OCI-LY3 (cell line): Measurements from ENCODE around the gene PLPPR1.

Experiments used
- H2AFZ ChIP-seq: fragments of 200-600, 300-600 bp; shearing (Covaris generic); 2 replicates; pipeline ENCODE4 v1.6.0; 2014; ENCODE audit warnings: antibody characterized with exemption, low read depth, low read length
- H3K27ac ChIP-seq: fragments of 200-600, 300-600 bp; sonication (generic); 2 replicates; pipeline ENCODE4 v1.5.1; 2014; ENCODE audit warnings: mild to moderate bottlenecking, low read length, moderate library complexity, mixed read lengths
- H3K27me3 ChIP-seq: fragments of 200-600, 300-600 bp; sonication (generic); 2 replicates; pipeline ENCODE4 v1.6.1; 2014; ENCODE audit warnings: low read depth, low read length, mixed read lengths
- H3K36me3 ChIP-seq: fragments of 200-600, 300-600 bp; sonication (generic); replicated peaks from 2 replicates; pipeline ENCODE3; 2014; ENCODE audit warnings: low read depth, low read length, mixed read lengths
- H3K4me1 ChIP-seq: fragments of 300-600, 200-600 bp; sonication (generic); 2 replicates; pipeline ENCODE4 v1.6.1; 2014; ENCODE audit warnings: low read length, mixed read lengths
- H3K4me2 ChIP-seq: fragments of 200-600, 300-600 bp; sonication (generic); 2 replicates; pipeline ENCODE4 v1.6.1; 2014; ENCODE audit warnings: low read length, mixed read lengths
- H3K4me3 ChIP-seq: fragments of 300-600, 200-600 bp; sonication (generic); 2 replicates; pipeline ENCODE4 v1.5.1; 2014; ENCODE audit warnings: antibody characterized with exemption, mild to moderate bottlenecking, low read length, moderate library complexity
- H3K79me2 ChIP-seq: fragments of 300-600, 200-600 bp; shearing (Covaris generic); 2 replicates; pipeline ENCODE4 v1.6.1; 2014; ENCODE audit warnings: mild to moderate bottlenecking, low read length, mixed read lengths
- H3K9ac ChIP-seq: fragments of 300-600, 200-600 bp; shearing (Covaris generic); 2 replicates; pipeline ENCODE4 v1.6.0; 2014; ENCODE audit warnings: mild to moderate bottlenecking, low read length, moderate library complexity
- H3K9me3 ChIP-seq: fragments of 200-600, 300-600 bp; shearing (Covaris generic); 2 replicates; pipeline ENCODE4 v1.6.1; 2014; ENCODE audit warnings: low read length, mixed read lengths; ENCODE audit not compliant: insufficient read depth
- H4K20me1 ChIP-seq: fragments of 200-600, 300-600 bp; sonication (generic); 2 replicates; pipeline ENCODE4 v1.6.1; 2016; ENCODE audit warnings: low read length, mixed read lengths; ENCODE audit not compliant: insufficient read depth
- EZH2phosphoT487 ChIP-seq: fragments of 200-600 bp; shearing (Covaris generic); IDR thresholded peaks from 2 replicates; pipeline ENCODE4 v1.6.1; 2018; ENCODE audit warnings: antibody characterized with exemption, mixed run types, low read depth
- TF ChIP-seq, protein P1 (sequence below): fragments of 200-600, 300-600 bp; sonication (generic); IDR thresholded peaks from 2 replicates; pipeline ENCODE4 v1.5.1; 2014; ENCODE audit warnings: antibody characterized with exemption, low read length, low read depth

PLPPR1 gene

DNA sequence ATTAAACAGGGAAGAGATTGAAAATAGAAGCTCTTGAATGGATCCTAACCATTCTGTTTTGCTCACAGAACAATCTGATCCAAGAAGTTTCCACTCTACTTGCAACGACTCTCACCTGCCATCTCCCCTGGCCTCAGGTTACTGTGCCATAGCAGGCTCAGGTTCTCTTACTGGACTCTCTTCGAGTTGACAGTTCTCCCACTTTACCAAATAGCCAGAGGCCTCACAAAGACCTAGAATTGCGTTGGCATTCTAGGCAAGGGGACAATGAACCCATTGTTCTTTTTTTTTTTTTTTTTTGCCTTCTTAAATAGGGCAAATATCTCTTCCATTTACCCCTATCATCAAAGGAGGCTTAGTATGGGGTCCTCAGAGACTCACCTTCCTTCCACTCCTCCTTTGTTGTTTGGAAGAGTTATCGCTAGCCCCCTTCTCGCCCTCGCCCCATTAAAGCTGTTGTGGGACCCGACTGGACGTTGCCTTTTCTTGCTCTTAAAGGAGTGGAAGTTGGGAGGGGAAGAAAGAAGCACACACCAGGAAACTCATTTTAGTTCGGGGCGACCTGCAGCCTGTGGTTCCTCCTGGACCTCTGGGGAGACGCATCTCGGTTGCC is 688 bp upstream of the PLPPR1 start:
- Histone ChIP-seq H3K36me3 (no peaks in the 10 kb centered on the region), H3K4me3 (no peak overlapping the region), H3K9ac (no peak overlapping the region), H3K27ac (no peak overlapping the region), H2AFZ (no peak overlapping the region), H3K4me1 (no peaks in the 10 kb centered on the region), H3K9me3 (no peaks in the 10 kb centered on the region), H3K27me3 (no peaks in the 10 kb centered on the region), H3K79me2 (no peaks in the 10 kb centered on the region), H4K20me1 (no peaks in the 10 kb centered on the region), H3K4me2 (no peak overlapping the region)
- no peak for TF ChIP-seq EZH2phosphoT487
- TF ChIP-seq, protein P1, sequence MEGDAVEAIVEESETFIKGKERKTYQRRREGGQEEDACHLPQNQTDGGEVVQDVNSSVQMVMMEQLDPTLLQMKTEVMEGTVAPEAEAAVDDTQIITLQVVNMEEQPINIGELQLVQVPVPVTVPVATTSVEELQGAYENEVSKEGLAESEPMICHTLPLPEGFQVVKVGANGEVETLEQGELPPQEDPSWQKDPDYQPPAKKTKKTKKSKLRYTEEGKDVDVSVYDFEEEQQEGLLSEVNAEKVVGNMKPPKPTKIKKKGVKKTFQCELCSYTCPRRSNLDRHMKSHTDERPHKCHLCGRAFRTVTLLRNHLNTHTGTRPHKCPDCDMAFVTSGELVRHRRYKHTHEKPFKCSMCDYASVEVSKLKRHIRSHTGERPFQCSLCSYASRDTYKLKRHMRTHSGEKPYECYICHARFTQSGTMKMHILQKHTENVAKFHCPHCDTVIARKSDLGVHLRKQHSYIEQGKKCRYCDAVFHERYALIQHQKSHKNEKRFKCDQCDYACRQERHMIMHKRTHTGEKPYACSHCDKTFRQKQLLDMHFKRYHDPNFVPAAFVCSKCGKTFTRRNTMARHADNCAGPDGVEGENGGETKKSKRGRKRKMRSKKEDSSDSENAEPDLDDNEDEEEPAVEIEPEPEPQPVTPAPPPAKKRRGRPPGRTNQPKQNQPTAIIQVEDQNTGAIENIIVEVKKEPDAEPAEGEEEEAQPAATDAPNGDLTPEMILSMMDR: no peak

DNA sequence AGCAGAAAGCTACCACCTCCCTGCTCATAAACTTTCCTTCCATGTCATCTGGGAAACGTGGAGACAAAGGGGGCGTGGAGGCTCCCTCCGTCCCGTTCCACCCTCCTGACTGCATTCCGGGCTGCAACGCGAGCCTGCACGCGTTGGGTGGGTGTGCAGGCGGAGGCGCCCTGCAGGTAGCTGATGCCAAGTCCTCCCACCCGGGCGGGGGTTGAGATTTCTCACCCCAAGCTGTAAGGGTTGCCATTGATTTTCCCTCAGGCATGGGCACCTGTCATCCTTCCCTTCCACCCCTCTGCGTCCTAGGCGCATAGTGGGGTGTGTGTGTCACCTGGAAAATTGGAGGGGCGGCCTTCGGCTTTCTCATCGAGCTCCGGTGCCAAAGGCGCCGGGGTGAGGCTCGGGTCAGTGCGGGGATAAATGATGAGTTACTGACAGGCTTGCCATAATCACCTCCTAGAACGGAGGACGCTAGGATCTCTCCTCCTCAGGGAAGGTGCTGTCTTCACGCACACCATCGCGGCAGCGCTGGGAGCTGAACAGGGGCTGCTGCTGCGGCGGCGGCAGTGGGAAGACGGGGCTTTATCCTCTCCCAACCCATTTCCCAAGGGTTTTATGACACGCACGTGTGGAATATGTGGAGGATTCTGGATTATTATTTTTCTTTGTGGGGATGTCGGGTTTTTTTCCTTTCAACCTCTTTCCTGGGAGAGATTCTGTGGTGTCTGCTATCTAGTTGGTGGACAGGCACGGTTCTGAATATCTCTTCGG is 973 bp downstream of the PLPPR1 start:
- H3K27me3 ChIP-seq: no peaks in the 10 kb centered on the region
- H3K27ac ChIP-seq: no peak overlapping the region
- H3K36me3 ChIP-seq: no peaks in the 10 kb centered on the region
- TF ChIP-seq EZH2phosphoT487: no peak
- H4K20me1 ChIP-seq: no peaks in the 10 kb centered on the region
- no peak overlapping the region for H3K9ac ChIP-seq
- no peaks in the 10 kb centered on the region for H3K79me2 ChIP-seq
- H3K4me3 ChIP-seq: no peak overlapping the region
- no peak overlapping the region for H3K4me2 ChIP-seq
- no peaks in the 10 kb centered on the region for H3K9me3 ChIP-seq
- H3K4me1 ChIP-seq: no peaks in the 10 kb centered on the region
- no peak overlapping the region for H2AFZ ChIP-seq

DNA sequence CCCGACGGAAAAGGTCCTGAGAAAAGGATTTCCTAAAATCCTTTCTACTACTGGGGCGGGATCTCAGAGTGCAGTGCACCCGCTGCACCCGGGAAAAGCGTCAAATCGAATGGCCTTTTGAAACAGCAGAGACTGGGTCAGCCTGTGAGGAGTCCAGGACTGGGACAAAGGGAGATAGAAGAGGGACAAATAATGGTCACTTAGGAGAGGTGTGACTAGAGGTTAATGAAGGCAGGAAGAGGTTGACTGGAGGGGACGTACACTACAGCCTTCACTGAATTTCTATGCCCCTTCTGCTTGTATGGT is 1.5 kb downstream of the PLPPR1 start:
- no peaks in the 10 kb centered on the region for H3K27me3 ChIP-seq
- no peak for TF ChIP-seq EZH2phosphoT487
- TF ChIP-seq, protein P1: no peak
- no peaks in the 10 kb centered on the region for H3K4me1 ChIP-seq
- H3K36me3 ChIP-seq: no peaks in the 10 kb centered on the region
- H3K4me2 ChIP-seq: no peak overlapping the region
- no peak overlapping the region for H3K9ac ChIP-seq
- no peak overlapping the region for H3K4me3 ChIP-seq
- no peaks in the 10 kb centered on the region for H3K79me2 ChIP-seq
- H4K20me1 ChIP-seq: no peaks in the 10 kb centered on the region
- no peak overlapping the region for H3K27ac ChIP-seq
- no peak overlapping the region for H2AFZ ChIP-seq
- no peaks in the 10 kb centered on the region for H3K9me3 ChIP-seq

DNA sequence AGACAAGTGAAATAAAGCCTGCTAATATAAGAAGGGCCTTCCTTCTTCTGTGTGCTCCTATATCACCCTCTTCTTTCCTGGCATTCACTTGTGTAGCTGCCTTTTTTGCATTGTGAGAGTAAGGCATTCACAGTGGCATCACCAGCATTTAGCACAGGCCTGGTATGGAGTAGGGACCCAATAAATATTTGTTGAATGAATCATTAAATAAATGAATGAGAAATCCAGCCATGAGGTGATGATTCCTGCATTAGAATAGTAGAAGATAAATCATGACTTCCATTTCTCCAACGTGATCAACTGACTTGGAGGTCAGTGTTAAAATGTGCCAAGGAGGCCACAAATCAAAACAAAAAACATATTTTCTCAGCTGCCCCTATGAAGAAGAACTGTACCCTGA is 3.9 kb downstream of the PLPPR1 start:
- no peaks in the 10 kb centered on the region for H3K27me3 ChIP-seq
- no peaks in the 10 kb centered on the region for H3K79me2 ChIP-seq
- H3K9me3 ChIP-seq: no peaks in the 10 kb centered on the region
- no peak overlapping the region for H2AFZ ChIP-seq
- no peak overlapping the region for H3K9ac ChIP-seq
- no peak overlapping the region for H3K4me3 ChIP-seq
- H4K20me1 ChIP-seq: no peaks in the 10 kb centered on the region
- no peak overlapping the region for H3K4me2 ChIP-seq
- no peak overlapping the region for H3K27ac ChIP-seq
- H3K36me3 ChIP-seq: no peaks in the 10 kb centered on the region
- no peak for TF ChIP-seq EZH2phosphoT487
- TF ChIP-seq, protein P1: no peak
- H3K4me1 ChIP-seq: no peaks in the 10 kb centered on the region
